Left ventricle myocardium inferior (tissue), 1 donor: ENCODE results near the gene CDS1. TPM values are rescaled to one million over a fixed set of nuclear protein-coding genes. Genes with fewer than 3 reads are reported as not detected.

ENCODE experiments used
- DNase-seq: peaks from one replicate; pipeline ENCODE4 v3.0.0-alpha.2; 2020
- H3K27ac ChIP-seq: fragments of 200-600 bp; replicated peaks from 2 replicates; pipeline ENCODE4 v1.8.0; 2021
- H3K27me3 ChIP-seq: fragments of 200-600 bp; 2 replicates; pipeline ENCODE4 v1.8.0; 2021; ENCODE audit warnings: low read depth
- H3K36me3 ChIP-seq: fragments of 200-600 bp; 2 replicates; pipeline ENCODE4 v1.8.0; 2021
- H3K4me1 ChIP-seq: fragments of 200-600 bp; 2 replicates; pipeline ENCODE4 v1.8.0; 2021
- H3K4me3 ChIP-seq: fragments of 200-600 bp; 2 replicates; pipeline ENCODE4 v1.8.0; 2021; ENCODE audit warnings: mild to moderate bottlenecking, moderate library complexity
- H3K9me3 ChIP-seq: fragments of 200-600 bp; replicated peaks from 2 replicates; pipeline ENCODE4 v1.8.0; 2021
- intact Hi-C: fragments of 100-400 bp; cut with micrococcal nuclease; formaldehyde crosslinking; loops from one replicate; pipeline ENCODE4 v1.11.0; 2022
- total RNA-seq: library from RNA; stranded (reverse); fragmentation: NEBNext Ultra II Directional; extraction: Animal tissue kit (Norgen Biotek cat#: 25700); gene quantifications from one replicate; pipeline ENCODE4 v1.2.1, GENCODE V29; 2021
- TF ChIP-seq, protein P1 (sequence below): fragments of 200-600 bp; IDR thresholded peaks from 2 replicates; pipeline ENCODE4 v1.8.0; 2021; ENCODE audit warnings: antibody characterized with exemption, mild to moderate bottlenecking, borderline replicate concordance
- donor health status: DM: no; HTN: yes; CAD: no; lungs with severe emphysema.

The CDS1 gene
- total RNA-seq, 1 donor from 2014 or later = 1.3 TPM

DNA sequence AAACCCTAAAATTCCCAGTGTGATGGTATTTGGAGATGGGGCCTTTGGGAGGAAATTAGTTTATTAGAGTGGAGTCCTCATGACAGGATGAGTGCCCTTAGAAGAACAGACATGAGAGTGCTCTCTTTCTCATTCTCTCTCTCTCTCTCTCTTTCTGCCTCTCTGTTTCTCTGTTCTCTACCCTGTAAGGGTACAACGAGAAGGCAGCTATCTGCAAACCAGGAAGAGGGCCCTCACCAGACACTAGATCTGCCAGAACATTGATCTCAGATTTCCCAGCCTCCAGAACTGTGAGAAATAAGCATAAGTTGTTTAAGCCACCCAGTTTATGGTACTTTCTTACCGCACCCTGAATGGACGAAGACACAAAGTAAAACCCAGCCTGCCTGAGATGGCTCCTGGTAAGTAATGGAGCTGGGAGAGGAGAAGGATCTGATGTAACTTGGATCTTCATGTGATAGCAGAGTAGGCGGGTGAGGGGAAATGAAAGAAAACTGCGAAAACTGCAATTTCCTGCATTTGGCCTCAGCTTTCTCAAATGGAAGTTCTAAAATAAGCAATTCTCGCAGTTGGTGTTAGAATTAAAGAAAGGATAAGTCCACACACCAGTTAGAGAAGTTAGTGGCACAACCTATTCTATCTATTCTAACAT lies 8.7 kb upstream of the CDS1 start:
- intact Hi-C loops = no loop called here
- TF ChIP-seq, protein P1, sequence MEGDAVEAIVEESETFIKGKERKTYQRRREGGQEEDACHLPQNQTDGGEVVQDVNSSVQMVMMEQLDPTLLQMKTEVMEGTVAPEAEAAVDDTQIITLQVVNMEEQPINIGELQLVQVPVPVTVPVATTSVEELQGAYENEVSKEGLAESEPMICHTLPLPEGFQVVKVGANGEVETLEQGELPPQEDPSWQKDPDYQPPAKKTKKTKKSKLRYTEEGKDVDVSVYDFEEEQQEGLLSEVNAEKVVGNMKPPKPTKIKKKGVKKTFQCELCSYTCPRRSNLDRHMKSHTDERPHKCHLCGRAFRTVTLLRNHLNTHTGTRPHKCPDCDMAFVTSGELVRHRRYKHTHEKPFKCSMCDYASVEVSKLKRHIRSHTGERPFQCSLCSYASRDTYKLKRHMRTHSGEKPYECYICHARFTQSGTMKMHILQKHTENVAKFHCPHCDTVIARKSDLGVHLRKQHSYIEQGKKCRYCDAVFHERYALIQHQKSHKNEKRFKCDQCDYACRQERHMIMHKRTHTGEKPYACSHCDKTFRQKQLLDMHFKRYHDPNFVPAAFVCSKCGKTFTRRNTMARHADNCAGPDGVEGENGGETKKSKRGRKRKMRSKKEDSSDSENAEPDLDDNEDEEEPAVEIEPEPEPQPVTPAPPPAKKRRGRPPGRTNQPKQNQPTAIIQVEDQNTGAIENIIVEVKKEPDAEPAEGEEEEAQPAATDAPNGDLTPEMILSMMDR = no peak
- no peak for DNase-seq
- Histone ChIP-seq H3K4me3 (no peak overlapping the region), H3K36me3 (no peaks in the 10 kb centered on the region), H3K27ac (no peak overlapping the region), H3K9me3 (no peaks in the 10 kb centered on the region), H3K4me1 (no peaks in the 10 kb centered on the region), H3K27me3 (peaks cover 13% of the 10 kb centered on the region)

DNA sequence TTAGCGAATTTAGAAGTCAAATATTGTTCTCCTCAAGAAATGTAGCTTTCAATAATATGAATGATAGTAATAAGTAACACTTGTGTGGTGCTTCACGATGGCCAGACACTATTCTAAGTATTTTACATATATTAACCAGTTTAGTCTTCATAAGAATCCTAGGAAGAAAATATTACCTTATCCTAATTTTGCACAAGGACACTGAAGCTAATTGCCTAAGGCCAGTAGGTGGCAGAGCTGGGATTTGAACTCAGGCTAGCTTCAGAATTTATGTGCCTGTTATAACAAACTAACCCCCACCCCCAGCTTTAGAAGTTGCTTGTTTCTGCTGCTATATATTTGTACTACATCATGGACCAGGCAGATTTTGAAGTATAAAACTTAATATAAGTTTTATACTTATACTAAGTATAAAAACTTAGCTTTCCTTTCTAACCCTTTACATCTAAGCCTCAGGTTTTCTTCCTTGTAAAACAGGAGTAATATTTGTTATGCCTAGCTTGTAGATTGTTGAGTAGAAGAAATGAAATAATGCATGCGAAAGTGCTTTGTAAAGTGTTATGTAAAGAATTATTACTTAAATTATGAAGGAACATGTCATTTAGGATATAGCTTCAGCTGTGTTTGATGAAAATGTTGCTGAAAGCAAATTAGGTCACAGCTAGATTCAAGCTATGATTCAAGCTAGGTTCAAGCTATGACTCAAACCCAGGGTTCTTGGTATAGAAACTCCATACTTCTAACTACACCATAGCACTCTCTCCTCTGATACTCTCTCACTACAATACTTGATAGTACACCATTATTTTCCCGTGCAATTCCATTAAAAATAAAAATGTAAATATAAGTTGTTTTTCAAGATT lies 4.2 kb upstream of the CDS1 start:
- intact Hi-C loops = no loop called here
- H3K4me3 ChIP-seq = no peak overlapping the region
- no peak for DNase-seq
- TF ChIP-seq, protein P1 = peak; percentile 61
- H3K27me3 ChIP-seq = peaks cover 41% of the 10 kb centered on the region
- H3K27ac ChIP-seq = no peak overlapping the region
- no peaks in the 10 kb centered on the region for H3K9me3 ChIP-seq
- peaks cover 19% of the 10 kb centered on the region for H3K4me1 ChIP-seq
- no peaks in the 10 kb centered on the region for H3K36me3 ChIP-seq

DNA sequence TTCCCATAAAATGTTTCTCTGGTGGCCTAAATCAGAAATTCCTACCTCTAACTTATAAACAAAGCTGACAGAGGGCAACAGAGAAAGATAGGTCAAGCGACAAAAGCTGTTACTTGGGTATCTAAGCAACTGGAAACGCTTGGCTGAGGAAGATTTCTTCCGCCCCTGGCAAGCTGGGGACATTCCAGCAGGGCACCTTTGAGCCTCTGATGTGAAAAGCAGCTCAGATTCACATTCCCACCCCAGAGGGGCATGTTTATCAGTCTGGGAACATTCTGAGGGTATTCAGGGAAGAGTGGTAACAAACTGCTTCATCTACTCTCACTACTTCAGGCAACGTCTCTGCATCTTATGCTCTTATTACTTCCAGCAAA lies 3.5 kb upstream of the CDS1 start:
- H3K4me3 ChIP-seq = no peak overlapping the region
- TF ChIP-seq, protein P1 = no peak
- peaks cover 23% of the 10 kb centered on the region for H3K4me1 ChIP-seq
- no peak overlapping the region for H3K27ac ChIP-seq
- H3K9me3 ChIP-seq = no peaks in the 10 kb centered on the region
- no peaks in the 10 kb centered on the region for H3K36me3 ChIP-seq
- intact Hi-C loops = no loop called here
- H3K27me3 ChIP-seq = peaks cover 47% of the 10 kb centered on the region
- DNase-seq = no peak

DNA sequence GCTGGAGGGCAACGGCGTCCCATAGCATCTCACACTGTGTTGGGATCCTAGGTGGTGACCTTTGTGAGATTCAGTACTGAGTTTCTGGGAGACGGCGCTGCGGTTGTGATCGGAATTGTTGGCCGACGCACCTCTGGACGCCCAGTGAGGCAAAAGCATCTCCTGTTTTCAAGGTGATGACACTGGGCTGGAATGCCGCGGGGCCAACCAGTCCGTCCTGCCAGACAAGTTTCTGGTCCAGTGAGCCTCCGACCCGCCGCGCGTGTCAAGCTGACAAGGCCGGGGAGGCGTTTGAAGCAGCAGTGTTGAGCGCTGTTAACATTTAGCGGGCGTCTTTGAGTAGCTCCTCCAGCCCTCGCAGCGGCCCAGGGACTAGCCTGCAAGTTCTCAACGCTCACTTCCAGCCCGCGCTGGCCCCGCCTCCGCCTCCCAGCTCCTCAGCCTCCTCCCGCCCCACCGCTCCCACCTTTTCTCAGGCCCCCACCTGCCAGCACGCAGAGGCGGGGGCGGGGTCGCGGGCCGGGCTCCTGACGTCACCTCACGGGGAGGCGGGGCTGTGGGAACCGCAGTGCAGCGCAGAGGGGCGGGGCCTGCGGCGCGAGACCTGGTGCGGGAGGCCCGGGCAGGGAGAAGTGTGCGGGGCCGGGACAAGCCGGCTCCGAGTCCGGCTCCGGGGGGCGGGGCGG lies 482 bp upstream of the CDS1 start:
- H3K36me3 ChIP-seq = no peaks in the 10 kb centered on the region
- DNase-seq = peak; percentile 83
- TF ChIP-seq, protein P1 = no peak
- intact Hi-C loops = no loop called here
- peak overlapping the region; percentile 89 for H3K4me3 ChIP-seq
- H3K4me1 ChIP-seq = peaks cover 23% of the 10 kb centered on the region
- peaks cover 62% of the 10 kb centered on the region for H3K27me3 ChIP-seq
- H3K9me3 ChIP-seq = no peaks in the 10 kb centered on the region
- H3K27ac ChIP-seq = peak overlapping the region; percentile 73

DNA sequence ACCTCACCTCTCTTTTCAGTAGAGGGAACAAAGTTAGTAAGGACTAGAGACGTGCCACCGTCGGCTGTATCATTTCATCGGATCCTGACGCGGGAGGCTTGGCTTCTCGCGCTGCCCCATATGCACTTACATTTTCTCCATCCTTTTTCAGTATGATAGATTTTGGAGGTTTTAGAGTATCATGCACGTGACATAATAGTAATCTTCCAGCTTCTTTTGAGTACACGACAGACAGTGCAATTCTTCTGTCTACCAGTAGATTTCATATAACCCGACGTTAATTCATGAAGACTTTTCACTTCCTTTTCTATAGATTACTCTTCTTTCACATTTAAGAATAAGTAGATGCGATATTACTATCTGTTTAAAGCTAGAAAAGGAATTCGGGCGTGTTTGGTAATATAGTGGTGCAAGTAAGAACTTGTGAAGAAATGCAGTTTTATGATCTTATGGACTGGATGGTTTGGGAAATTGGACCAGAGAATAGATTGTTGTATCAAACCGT lies 1.0 kb downstream of the CDS1 start:
- peak overlapping the region; percentile 89 for H3K4me3 ChIP-seq
- H3K36me3 ChIP-seq = no peaks in the 10 kb centered on the region
- no peak for DNase-seq
- peaks cover 62% of the 10 kb centered on the region for H3K27me3 ChIP-seq
- H3K4me1 ChIP-seq = peaks cover 23% of the 10 kb centered on the region
- intact Hi-C loops = no loop called here
- TF ChIP-seq, protein P1 = no peak
- no peak overlapping the region for H3K27ac ChIP-seq
- peaks cover 13% of the 10 kb centered on the region for H3K9me3 ChIP-seq
